SU-DHL-6 (cell line): Measurements from ENCODE around the gene TTYH1.

ENCODE experiments used
- CTCF ChIP-seq: fragments of 200-600 bp; sonication (generic); IDR thresholded peaks from one replicate; pipeline ENCODE4 v1.5.1; 2017; ENCODE audit warnings: antibody characterized with exemption, mild to moderate bottlenecking, low read length, moderate library complexity; ENCODE audit not compliant: insufficient read depth, poor library complexity, severe bottlenecking
- EZH2phosphoT487 ChIP-seq: fragments of 200-600 bp; sonication (generic), shearing (Covaris generic); conservative IDR thresholded peaks from 2 replicates; pipeline ENCODE4 v1.6.1; 2018; ENCODE audit warnings: mild to moderate bottlenecking, antibody characterized with exemption, low read length, moderate library complexity, mixed read lengths

GRCh38 chr19:54453921-54454780 lies 38.9 kb downstream of the TTYH1 start:
- TF ChIP-seq CTCF (no peak), EZH2phosphoT487 (no peak)
